Gastrocnemius medialis (tissue), 4 donors: ENCODE measurements around the gene SLC39A5.
"Not testable (repeated sequence)": the region's sequence is repeated elsewhere in the genome, so short reads cannot be mapped to it uniquely, and the experiment has no call there.

Experiments
- POLR2A ChIP-seq, 2 donors: fragments of 450-650 bp; IDR thresholded peaks; one replicate each; pipeline ENCODE4 v1.6.1; 2017; ENCODE audit warnings: antibody characterized with exemption in 2 of 2, mild to moderate bottlenecking in 2 of 2, moderate library complexity in 2 of 2
- TF ChIP-seq, protein P1 (sequence below), 5 experiments: fragments of 450-650 bp in 3 of 5; fragments of 200-600 bp in 2 of 5; sonication (generic) in 2 of 5; IDR thresholded peaks in 4 of 5; conservative IDR thresholded peaks in 1 of 5; 1 replicate in 4 of 5; 2 replicates in 1 of 5; pipeline ENCODE4 v1.5.1; 2016 to 2019; ENCODE audit warnings: antibody characterized with exemption in 5 of 5, mild to moderate bottlenecking in 3 of 5, moderate library complexity in 3 of 5

DNA sequence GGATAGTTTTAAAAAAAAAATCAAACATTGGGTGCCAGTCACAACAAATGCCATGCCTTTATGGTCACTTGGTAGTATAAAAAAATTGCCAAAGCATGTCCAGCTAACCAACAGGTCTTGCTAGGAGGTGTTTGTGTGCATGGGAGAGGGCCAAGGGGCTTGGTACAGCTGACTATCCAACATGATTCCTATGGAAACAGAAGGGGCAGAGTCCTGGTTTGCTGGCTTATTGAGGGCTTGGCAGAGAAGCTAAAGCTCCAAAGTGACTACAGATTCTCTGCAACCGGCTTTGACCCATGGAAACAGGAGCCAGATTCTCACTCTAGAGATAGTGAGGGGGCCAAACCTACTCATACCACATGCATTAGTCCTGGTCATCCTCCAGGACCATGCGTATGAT lies 42.6 kb downstream of the SLC39A5 start:
- TF ChIP-seq, protein P1, sequence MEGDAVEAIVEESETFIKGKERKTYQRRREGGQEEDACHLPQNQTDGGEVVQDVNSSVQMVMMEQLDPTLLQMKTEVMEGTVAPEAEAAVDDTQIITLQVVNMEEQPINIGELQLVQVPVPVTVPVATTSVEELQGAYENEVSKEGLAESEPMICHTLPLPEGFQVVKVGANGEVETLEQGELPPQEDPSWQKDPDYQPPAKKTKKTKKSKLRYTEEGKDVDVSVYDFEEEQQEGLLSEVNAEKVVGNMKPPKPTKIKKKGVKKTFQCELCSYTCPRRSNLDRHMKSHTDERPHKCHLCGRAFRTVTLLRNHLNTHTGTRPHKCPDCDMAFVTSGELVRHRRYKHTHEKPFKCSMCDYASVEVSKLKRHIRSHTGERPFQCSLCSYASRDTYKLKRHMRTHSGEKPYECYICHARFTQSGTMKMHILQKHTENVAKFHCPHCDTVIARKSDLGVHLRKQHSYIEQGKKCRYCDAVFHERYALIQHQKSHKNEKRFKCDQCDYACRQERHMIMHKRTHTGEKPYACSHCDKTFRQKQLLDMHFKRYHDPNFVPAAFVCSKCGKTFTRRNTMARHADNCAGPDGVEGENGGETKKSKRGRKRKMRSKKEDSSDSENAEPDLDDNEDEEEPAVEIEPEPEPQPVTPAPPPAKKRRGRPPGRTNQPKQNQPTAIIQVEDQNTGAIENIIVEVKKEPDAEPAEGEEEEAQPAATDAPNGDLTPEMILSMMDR (IDR thresholded peaks at IDR 0.05 in 4 of 5, conservative IDR thresholded peaks at IDR 0.05 in 1 of 5): not testable (repeated sequence)
- not testable (repeated sequence) for TF ChIP-seq POLR2A (IDR thresholded peaks at IDR 0.05)
